ENCODE results near the gene BBS2. TPM values are rescaled to one million over a fixed set of nuclear protein-coding genes. Genes with fewer than 3 reads are reported as not detected.

The BBS2 gene
- polyA plus RNA-seq (2012; ENCODE audit: insufficient read depth, insufficient read length): 63.3 TPM

GRCh38 chr16:56519459-56520250 is at the start of gene BBS2:
TSS of gene BBS2 (minus strand) at chr16:56520024. CDS start at chr16:56519862, 162 bp downstream.
- H3K4me3 ChIP-seq (ENCODE audit: low read length): peak within 1 kb of the TSS; percentile 74
- DNase-seq (ENCODE audit: low read depth, low spot score): peak; percentile 77

DNA sequence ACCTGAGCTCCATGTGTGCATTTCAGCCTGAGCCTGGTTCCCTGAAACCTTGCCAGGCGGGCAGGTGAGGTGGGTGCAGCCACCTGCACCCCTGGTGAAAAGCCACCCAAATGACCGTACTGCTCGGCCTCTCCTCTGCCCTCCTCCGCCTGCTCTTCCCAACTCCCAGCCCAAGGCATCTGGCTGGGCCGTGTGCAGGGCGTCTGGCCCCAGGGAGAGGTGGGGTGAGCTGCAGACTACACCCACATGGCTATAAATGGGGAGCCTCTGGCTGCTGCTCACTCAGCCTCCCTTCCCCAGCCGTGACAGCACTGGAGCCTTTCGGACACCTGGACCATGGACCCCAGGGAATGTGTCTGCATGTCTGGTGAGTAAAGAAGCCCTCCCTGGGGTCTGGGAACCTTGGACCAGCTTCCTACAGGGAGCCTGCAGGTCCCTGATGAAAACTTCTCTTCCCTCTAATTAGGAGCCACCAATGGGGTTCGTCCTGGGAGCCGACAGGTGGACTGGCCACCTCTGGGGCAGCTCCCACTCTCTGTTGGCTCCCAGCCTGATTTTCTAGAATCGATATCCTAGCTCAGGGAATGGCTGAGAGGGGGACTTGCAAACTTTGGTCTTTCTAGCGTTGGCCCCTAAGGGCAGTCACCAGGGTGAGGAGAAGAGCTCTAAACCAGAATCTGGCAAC is 45.1 kb upstream of the BBS2 start, which contains the start of gene MT4:
TSS of gene MT4 (plus strand) at position 281 of the 685 bp plus-strand sequence. CDS start at position 337, 56 bp downstream.
- H3K4me3 ChIP-seq (ENCODE audit: low read length): no peak within 1 kb of the TSS
- no peak for DNase-seq (ENCODE audit: low read depth, low spot score)

- DNase-seq (ENCODE audit: low read depth, low spot score): no peak
- no peak overlapping the region for H3K4me3 ChIP-seq (ENCODE audit: low read length)
Measured at GRCh38 chr16:56561126-56561525, 41.3 kb upstream of the BBS2 start.

DNA sequence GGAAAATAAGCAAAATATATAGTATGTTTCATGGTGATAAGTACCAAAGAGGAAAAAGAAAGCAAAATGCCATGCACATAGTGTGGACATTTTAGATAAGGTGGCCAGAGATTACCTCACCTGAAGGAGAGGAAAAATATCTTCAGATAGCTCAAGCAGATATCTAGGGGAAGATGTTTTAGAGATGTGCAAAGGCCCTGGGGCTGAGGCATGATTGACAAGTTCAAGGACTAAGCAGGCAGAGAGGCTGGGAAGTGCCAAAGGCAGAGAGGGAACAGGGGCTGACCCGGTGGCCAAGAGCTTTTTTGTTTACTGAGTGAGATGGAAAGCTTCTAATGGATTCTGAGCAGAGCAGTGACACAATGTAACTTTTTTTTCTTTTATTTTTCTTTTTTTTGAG is 40.6 kb upstream of the BBS2 start:
- H3K4me3 ChIP-seq (ENCODE audit: low read length): no peak overlapping the region
- no peak for DNase-seq (ENCODE audit: low read depth, low spot score)

GRCh38 chr16:56559109-56559508 is 39.3 kb upstream of the BBS2 start:
- H3K4me3 ChIP-seq (ENCODE audit: low read length): no peak overlapping the region
- no peak for DNase-seq (ENCODE audit: low read depth, low spot score)

GRCh38 chr16:56558024-56558747 is 38.4 kb upstream of the BBS2 start:
- no peak for DNase-seq (ENCODE audit: low read depth, low spot score)
- no peak overlapping the region for H3K4me3 ChIP-seq (ENCODE audit: low read length)

GRCh38 chr16:56554441-56554840 is 34.6 kb upstream of the BBS2 start:
- no peak for DNase-seq (ENCODE audit: low read depth, low spot score)
- no peak overlapping the region for H3K4me3 ChIP-seq (ENCODE audit: low read length)

GRCh38 chr16:56551796-56552738 is 32.2 kb upstream of the BBS2 start:
- no peak overlapping the region for H3K4me3 ChIP-seq (ENCODE audit: low read length)
- DNase-seq (ENCODE audit: low read depth, low spot score): no peak

DNA sequence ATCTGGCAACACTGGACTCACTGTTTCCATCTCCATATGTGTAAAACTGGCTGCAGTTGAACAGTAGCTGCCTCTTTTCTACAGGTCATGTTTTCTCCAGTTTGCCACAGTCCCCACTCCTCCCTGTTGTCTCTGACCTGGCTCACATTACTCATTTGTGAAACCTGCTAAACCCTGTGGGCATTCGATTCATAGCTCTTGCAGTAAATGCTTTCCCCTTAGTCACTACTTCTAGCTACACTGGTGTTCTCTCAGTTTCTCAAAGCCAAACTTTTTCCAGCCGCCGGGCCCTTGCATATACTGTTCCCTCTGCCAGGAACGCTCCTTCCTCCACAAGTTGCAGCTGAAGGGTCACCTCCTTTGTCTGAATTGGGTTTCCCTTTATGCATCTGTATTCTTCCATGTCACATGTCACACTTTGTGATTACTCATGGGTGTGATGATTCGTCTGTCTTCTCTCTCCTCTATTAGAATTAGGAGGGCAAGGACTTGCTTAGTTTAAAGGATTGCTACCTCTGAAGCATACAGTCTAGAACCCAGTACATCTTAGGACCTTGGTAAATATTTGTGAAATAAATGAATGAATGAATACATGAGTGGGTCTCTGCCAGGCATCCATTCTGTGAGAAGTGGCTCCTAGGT is 30.0 kb upstream of the BBS2 start:
- H3K4me3 ChIP-seq (ENCODE audit: low read length): no peak overlapping the region
- DNase-seq (ENCODE audit: low read depth, low spot score): no peak

DNA sequence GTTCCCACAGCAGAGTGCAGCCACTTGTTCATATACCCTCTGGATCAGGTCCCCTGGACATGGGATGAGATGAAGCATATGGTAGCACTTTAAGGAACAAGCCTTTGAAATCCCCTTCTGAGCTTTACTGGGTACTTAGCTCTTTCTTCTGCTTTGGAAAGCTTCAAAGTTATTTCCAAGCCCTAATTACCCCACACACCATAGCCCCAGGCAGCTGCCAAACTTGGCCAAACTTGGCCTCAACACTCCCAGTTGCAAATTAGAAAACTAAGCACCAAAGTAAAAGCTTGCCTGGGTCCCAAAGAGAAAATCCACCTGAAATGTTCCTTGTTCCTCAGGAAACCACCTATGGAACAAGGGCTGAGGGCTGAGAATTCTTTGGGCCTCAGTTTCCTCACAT is 29.3 kb upstream of the BBS2 start:
- DNase-seq (ENCODE audit: low read depth, low spot score): no peak
- H3K4me3 ChIP-seq (ENCODE audit: low read length): no peak overlapping the region

DNA sequence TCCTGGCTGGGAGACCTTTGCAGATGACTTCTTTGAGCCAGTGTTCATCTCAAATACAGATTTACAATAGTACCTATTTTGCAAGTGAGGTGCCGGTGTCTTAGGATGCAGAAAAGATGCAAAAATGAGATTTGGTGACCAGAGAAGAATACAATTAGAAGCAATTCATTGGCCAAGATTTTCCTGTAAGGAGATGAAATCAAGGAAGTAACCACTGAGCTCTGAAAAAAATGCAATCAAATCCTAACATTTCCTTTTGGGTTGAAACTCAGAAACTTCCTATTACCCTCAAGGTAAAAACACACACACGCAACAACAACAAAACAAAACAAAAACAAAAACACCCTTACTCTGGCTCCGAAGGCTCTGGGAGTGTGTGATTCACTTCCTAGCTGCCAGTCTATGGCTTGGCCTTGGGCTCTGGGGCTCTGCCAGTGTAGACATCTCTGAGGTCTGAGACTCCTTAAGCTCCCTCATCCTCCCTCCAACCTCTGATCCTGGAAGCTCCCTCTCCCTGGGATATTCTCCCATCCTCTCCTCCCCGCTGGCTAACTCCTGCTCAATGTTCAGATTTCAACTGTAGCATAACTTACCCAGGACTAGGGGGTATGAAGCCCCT is 28.2 kb upstream of the BBS2 start:
- DNase-seq (ENCODE audit: low read depth, low spot score): no peak
- H3K4me3 ChIP-seq (ENCODE audit: low read length): no peak overlapping the region

GRCh38 chr16:56547120-56547948 is 27.5 kb upstream of the BBS2 start:
- H3K4me3 ChIP-seq (ENCODE audit: low read length): no peak overlapping the region
- DNase-seq (ENCODE audit: low read depth, low spot score): peak; percentile 4

GRCh38 chr16:56542039-56542438 is 22.2 kb upstream of the BBS2 start:
- H3K4me3 ChIP-seq (ENCODE audit: low read length): no peak overlapping the region
- DNase-seq (ENCODE audit: low read depth, low spot score): no peak

GRCh38 chr16:56539656-56540055 is 19.8 kb upstream of the BBS2 start:
- H3K4me3 ChIP-seq (ENCODE audit: low read length): no peak overlapping the region
- DNase-seq (ENCODE audit: low read depth, low spot score): no peak

DNA sequence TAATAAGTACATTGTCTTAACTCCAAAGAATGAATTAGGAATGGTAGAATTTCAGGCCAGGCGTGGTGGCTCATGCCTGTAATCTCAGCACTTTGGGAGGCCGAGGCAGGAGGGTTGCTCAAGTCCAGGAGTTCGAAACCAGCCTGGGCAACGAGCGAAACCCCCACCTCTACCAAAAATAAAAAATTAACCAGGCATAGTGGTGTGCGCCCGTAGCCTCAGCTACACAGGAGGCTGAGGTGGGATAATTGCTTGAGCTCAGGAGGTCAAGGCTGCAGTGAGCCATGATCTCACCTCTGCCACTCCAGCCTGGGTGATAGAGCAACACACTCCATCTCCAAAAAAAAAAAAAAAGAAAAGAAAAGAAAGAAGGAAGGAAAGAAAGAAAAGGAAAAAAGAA is 18.5 kb upstream of the BBS2 start:
- no peak for DNase-seq (ENCODE audit: low read depth, low spot score)
- no peak overlapping the region for H3K4me3 ChIP-seq (ENCODE audit: low read length)

DNA sequence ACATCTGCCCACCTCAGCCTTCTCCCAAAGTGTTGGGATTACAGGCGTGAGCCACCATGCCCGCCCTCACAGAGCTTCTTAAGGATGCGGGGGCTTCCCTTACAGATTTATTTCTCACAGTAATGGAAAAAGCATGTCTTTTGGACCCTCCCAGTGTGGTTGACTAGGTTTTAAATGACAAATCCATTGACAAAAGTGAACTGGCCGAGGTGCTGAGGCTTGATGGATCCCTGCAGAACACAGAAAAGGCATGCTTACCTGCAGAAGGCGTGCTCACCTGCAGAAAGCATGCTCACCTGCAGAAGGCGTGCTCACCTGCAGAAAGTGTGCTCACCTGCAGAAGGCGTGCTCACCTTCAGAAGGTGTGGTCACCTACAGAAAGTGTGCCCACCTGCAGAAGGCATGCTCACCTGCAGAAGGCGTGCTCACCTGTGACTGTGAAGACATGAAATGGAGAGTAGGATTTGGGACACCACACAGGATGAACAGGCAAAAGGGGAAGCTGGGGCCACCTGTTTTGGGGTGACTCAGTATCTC is 15.1 kb upstream of the BBS2 start:
- H3K4me3 ChIP-seq (ENCODE audit: low read length): no peak overlapping the region
- DNase-seq (ENCODE audit: low read depth, low spot score): no peak

GRCh38 chr16:56532714-56533113 is 12.9 kb upstream of the BBS2 start:
- no peak overlapping the region for H3K4me3 ChIP-seq (ENCODE audit: low read length)
- no peak for DNase-seq (ENCODE audit: low read depth, low spot score)

Data from Jurkat, Clone E6-1 (cell line).